Endothelial cell of umbilical vein (primary cell): ENCODE results near the gene RTEL1. TPM values are rescaled to one million over a fixed set of nuclear protein-coding genes. Genes with fewer than 3 reads are reported as not detected.

ENCODE experiments used
- BruUV-seq: library from RNA; stranded (reverse); fragments of 400-500 nt; replicated peaks from 2 replicates; lab custom pipeline; 2021; lab: Mats Ljungman, UMichigan
- CTCF ChIA-PET: fragments of 300-600, 350-600 bp; sonication (Branson Sonifier 250); formaldehyde crosslinking; loops from one replicate; lab custom pipeline; 2021; ENCODE audit warnings: antibody characterized with exemption, inconsistent platforms; lab: Charles Lee
- POLR2A ChIA-PET: fragments of 300-600, 350-600 bp; sonication (Branson Sonifier 250); formaldehyde crosslinking; loops from one replicate; lab custom pipeline; 2021; ENCODE audit warnings: antibody characterized with exemption, inconsistent platforms; lab: Charles Lee
- DNase-seq: peaks from one replicate; pipeline ENCODE4 v3.0.0-alpha.2; 2011; ENCODE audit warnings: low read depth, low spot score
- FAIRE-seq: peaks from 2 replicates; lab custom pipeline; 2011; peaks lifted over from hg19 to GRCh38; lab: Jason Lieb, UNC
- H2AFZ ChIP-seq: 2 replicates; pipeline ENCODE4 v1.6.0; 2012; ENCODE audit warnings: low read depth, low read length, control low read depth, inconsistent platforms
- H3K27ac ChIP-seq: 2 replicates; pipeline ENCODE4 v1.5.1; 2011; ENCODE audit warnings: low read depth, mild to moderate bottlenecking, control low read depth, low read length, moderate library complexity; ENCODE audit not compliant: insufficient read depth
- H3K27me3 ChIP-seq, 2 experiments: 2 replicates each; pipeline versions ENCODE4 v1.6.0 to v1.6.1; 2011; ENCODE audit warnings: low read length in 2 of 2, mixed read lengths in 1 of 2; ENCODE audit not compliant: control insufficient read depth in 2 of 2, insufficient read depth in 2 of 2
- H3K36me3 ChIP-seq, 2 experiments: 2 replicates in 1 of 2; 3 replicates in 1 of 2; pipeline ENCODE4 v1.5.1; 2011; ENCODE audit warnings: low read length in 2 of 2, mild to moderate bottlenecking in 1 of 2, moderate library complexity in 1 of 2; ENCODE audit not compliant: control insufficient read depth in 2 of 2, insufficient read depth in 2 of 2; ENCODE audit errors: extremely low read depth in 1 of 2
- H3K4me1 ChIP-seq: 3 replicates; pipeline ENCODE4 v1.5.1; 2011; ENCODE audit warnings: mild to moderate bottlenecking, low read length; ENCODE audit not compliant: control insufficient read depth, insufficient read depth; ENCODE audit errors: extremely low read depth
- H3K4me2 ChIP-seq: 2 replicates; pipeline ENCODE4 v1.6.1; 2011; ENCODE audit warnings: low read length, control low read depth, mixed read lengths; ENCODE audit not compliant: insufficient read depth
- H3K4me3 ChIP-seq, 3 experiments: fragments of 200-600 bp in 1 of 3; sonication (generic), shearing (Covaris generic) in 1 of 3; replicated peaks in 1 of 3; 2 replicates each; pipeline ENCODE4 v1.5.1; 2011 to 2016; ENCODE audit warnings: control low read depth in 3 of 3, low read length in 3 of 3, mild to moderate bottlenecking in 2 of 3, inconsistent platforms in 1 of 3, low read depth in 1 of 3, moderate library complexity in 1 of 3; ENCODE audit not compliant: insufficient read depth in 1 of 3
- H3K79me2 ChIP-seq: 2 replicates; pipeline ENCODE4 v1.6.0; 2012; ENCODE audit warnings: low read length, inconsistent platforms; ENCODE audit not compliant: control insufficient read depth, insufficient read depth
- H3K9ac ChIP-seq: replicated peaks from 2 replicates; pipeline ENCODE3; 2011; ENCODE audit warnings: low read length, control low read depth; ENCODE audit not compliant: insufficient read depth; ENCODE audit errors: extremely low read depth
- H3K9me1 ChIP-seq: replicated peaks from 3 replicates; pipeline ENCODE4 v1.6.0; 2011; ENCODE audit warnings: mild to moderate bottlenecking, low read length; ENCODE audit not compliant: control insufficient read depth, insufficient read depth; ENCODE audit errors: extremely low read depth
- H3K9me3 ChIP-seq: replicated peaks from 2 replicates; pipeline ENCODE4 v1.5.1; 2012; ENCODE audit warnings: low read length, inconsistent platforms; ENCODE audit not compliant: control insufficient read depth, insufficient read depth
- H4K20me1 ChIP-seq: replicated peaks from 2 replicates; pipeline ENCODE3; 2011; ENCODE audit warnings: mild to moderate bottlenecking, low read length; ENCODE audit not compliant: control insufficient read depth, insufficient read depth; ENCODE audit errors: extremely low read depth
- CTCF ChIP-seq, 2 donors: IDR thresholded peaks; 1 replicate in 1 of 2; 2 replicates in 1 of 2; pipeline ENCODE4 v1.5.1; 2011; ENCODE audit warnings: low read length in 2 of 2, mild to moderate bottlenecking in 2 of 2, moderate library complexity in 2 of 2, control low read depth in 1 of 2, inconsistent platforms in 1 of 2, low read depth in 1 of 2; ENCODE audit not compliant: insufficient read depth in 1 of 2; ENCODE audit errors: extremely low read depth in 1 of 2
- FOS ChIP-seq: IDR thresholded peaks from 2 replicates; pipeline ENCODE4 v1.6.1; 2011; ENCODE audit warnings: mild to moderate bottlenecking, low read length, moderate library complexity, borderline replicate concordance; ENCODE audit not compliant: insufficient read depth
- POLR2A ChIP-seq: IDR thresholded peaks from 2 replicates; pipeline ENCODE4 v1.6.1; 2012; ENCODE audit warnings: low read depth, mild to moderate bottlenecking, control low read depth, low read length
- POLR2AphosphoS5 ChIP-seq: IDR thresholded peaks from 2 replicates; pipeline ENCODE4 v1.6.1; 2012; ENCODE audit warnings: low read depth, mild to moderate bottlenecking, control low read depth, low read length, moderate library complexity; ENCODE audit not compliant: insufficient read depth
- dilution Hi-C: fragments of 300-500 bp; cut with MboI; formaldehyde crosslinking; loops from one replicate; pipeline ENCODE4 v1.15.0; 2019; ENCODE audit warnings: low sequenced_read_pairs; ENCODE audit not compliant: extremely low pct_ligation_motif_present
- intact Hi-C: fragments of 100-400 bp; cut with micrococcal nuclease; formaldehyde crosslinking; loops from one replicate; pipeline ENCODE4 v1.10.0; 2022
- polyA plus RNA-seq, 4 experiments: library from polyadenylated mRNA; depleted of rRNA in 3 of 4; stranded (reverse) in 3 of 4; unstranded in 1 of 4; fragments of >200 nt; gene quantifications; 2 replicates each; pipeline versions ENCODE4 v1.2.1 to v1.2.3, GENCODE V29; 2011 to 2012; ENCODE audit warnings: missing spikeins in 1 of 4
- total RNA-seq: library from RNA; stranded (reverse); gene quantifications from 2 replicates; pipeline ENCODE4 v1.2.3, GENCODE V29; 2021

RTEL1 gene
- total and polyA plus RNA-seq, 2 donors (not counting 3 experiments of a cell fraction or from before 2014, with no cell fraction given): 17.0 to 44.9 TPM

- FAIRE-seq: peak; percentile 28
- H3K9ac ChIP-seq: peak overlapping the region; percentile 38
Observed at GRCh38 chr20:63699466-63700198, 41.5 kb downstream of the RTEL1 start.

More at GRCh38 chr20:63699466-63700198, 41.5 kb downstream of the RTEL1 start:
- DNase-seq: no peak
- no peak overlapping the region for H2AFZ ChIP-seq
- H3K9me3 ChIP-seq: no peaks in the 10 kb centered on the region
- H3K27ac ChIP-seq: peak overlapping the region; percentile 91
- POLR2A ChIA-PET: interaction anchor here (1.0 to 1.5 kb wide), 2 partner anchors 8 to 33 kb away, joined by 3 to 8 read pairs; partner anchors contain the start of genes ARFRP1 and ZGPAT
- H3K4me2 ChIP-seq: no peak overlapping the region
- dilution Hi-C loops: no loop called here
- TSS peak; percentile 33 for BruUV-seq
- no peak overlapping the region for H3K4me3 ChIP-seq
- H3K27me3 ChIP-seq: no peaks in the 10 kb centered on the region
- peaks cover 35% of the 10 kb centered on the region for H3K4me1 ChIP-seq
- H4K20me1 ChIP-seq: no peaks in the 10 kb centered on the region
- TF ChIP-seq FOS: no peak
- peak; percentile 17 for TF ChIP-seq POLR2AphosphoS5
- TF ChIP-seq CTCF (IDR thresholded peaks at IDR 0.05; ENCODE audit: extremely low read depth in 1 of 2, insufficient read depth in 1 of 2, low read depth in 1 of 2, low read length in 2 of 2): no peak
- TF ChIP-seq POLR2A: no peak
- H3K36me3 ChIP-seq: peaks cover 0 to 2% of the 10 kb centered on the region in 2 experiments
- no peaks in the 10 kb centered on the region for H3K9me1 ChIP-seq
- intact Hi-C loops: loop anchor here (1.0 to 5.0 kb wide), 3 partner anchors 12 to 41 kb away; partner anchors contain the start of genes LIME1, RTEL1 and SLC2A4RG
- H3K79me2 ChIP-seq: no peaks in the 10 kb centered on the region
- CTCF ChIA-PET: interaction anchor here (1.0 to 3.0 kb wide), 6 partner anchors 8 to 62 kb away, joined by 3 to 19 read pairs (median 4); partner anchors contain the start of genes ARFRP1 and ZGPAT
